Parathyroid adenoma (tissue), 2 donors: Measurements from ENCODE around the gene RAMP1.

Experiments used
- H2AFZ ChIP-seq: fragments of 300-600 bp; sonication (generic); one replicate; pipeline ENCODE4 v1.7.0; 2017; ENCODE audit warnings: antibody characterized with exemption, mild to moderate bottlenecking
- H3K27ac ChIP-seq: fragments of 300-600 bp; sonication (generic); one replicate; pipeline ENCODE4 v1.7.0; 2017
- H3K27me3 ChIP-seq: fragments of 300-600 bp; sonication (generic); one replicate; pipeline ENCODE4 v1.7.0; 2017; ENCODE audit warnings: low read length; ENCODE audit not compliant: control insufficient read depth, insufficient read depth
- H3K36me3 ChIP-seq: fragments of 300-600 bp; sonication (generic); one replicate; pipeline ENCODE4 v1.7.0; 2017; ENCODE audit warnings: low read length; ENCODE audit not compliant: control insufficient read depth, insufficient read depth
- H3K4me1 ChIP-seq: fragments of 300-600 bp; sonication (generic); one replicate; pipeline ENCODE4 v1.7.0; 2017; ENCODE audit warnings: control low read depth
- H3K4me2 ChIP-seq: fragments of 300-600 bp; sonication (generic); one replicate; pipeline ENCODE4 v1.7.0; 2017; ENCODE audit warnings: low read length
- H3K4me3 ChIP-seq: fragments of 300-600 bp; sonication (generic); one replicate; pipeline ENCODE4 v1.7.0; 2017; ENCODE audit warnings: low read depth, low read length
- H3K79me2 ChIP-seq: fragments of 300-600 bp; sonication (generic); one replicate; pipeline ENCODE4 v1.7.0; 2017; ENCODE audit warnings: control low read depth
- H3K9ac ChIP-seq: fragments of 300-600 bp; sonication (generic); one replicate; pipeline ENCODE4 v1.7.0; 2017; ENCODE audit warnings: mild to moderate bottlenecking
- H3K9me3 ChIP-seq: fragments of 300-600 bp; sonication (generic); one replicate; pipeline ENCODE4 v1.7.0; 2017; ENCODE audit warnings: low read length; ENCODE audit not compliant: control insufficient read depth
- TF ChIP-seq, protein P1 (sequence below): fragments of 300-600 bp; sonication (generic); IDR thresholded peaks from one replicate; pipeline ENCODE4 v1.7.0; 2017; ENCODE audit warnings: antibody characterized with exemption, mild to moderate bottlenecking
- donor health status: primary hyperparathyroidism.

Gene RAMP1

DNA sequence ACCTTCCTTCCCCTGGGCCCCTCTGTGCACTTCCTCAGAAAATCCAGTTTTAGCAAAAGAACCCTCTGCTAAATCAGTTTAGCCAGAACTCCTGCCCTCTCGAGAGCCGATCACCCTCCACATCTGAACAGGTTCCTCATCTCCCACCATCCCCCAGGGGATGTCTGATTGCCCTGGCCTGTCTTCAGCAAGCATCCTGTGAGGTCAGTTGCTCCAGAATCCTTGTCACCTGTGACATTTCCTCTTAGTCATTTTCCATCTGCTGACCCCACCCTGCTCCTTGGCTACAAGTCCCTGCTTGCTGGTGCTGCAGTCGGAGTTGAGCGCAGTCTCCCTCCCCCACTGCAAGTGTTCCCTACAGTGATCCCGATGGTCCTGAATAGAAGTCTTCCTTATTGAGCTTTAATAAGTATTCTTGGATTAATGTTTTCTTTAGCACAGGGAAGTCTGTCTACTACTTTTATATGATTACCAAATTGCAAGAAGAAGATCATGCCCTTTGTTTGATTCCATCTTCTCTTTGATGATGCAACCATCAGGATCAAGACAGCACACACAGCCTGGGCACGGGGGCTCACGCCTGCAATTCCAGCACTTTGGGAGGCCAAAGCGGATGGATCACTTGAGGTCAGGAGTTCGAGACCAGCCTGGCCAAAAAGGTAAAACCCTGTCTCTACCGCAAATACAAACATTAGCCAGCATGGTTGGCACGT is 76.5 kb downstream of the RAMP1 start:
- no peaks in the 10 kb centered on the region for H3K36me3 ChIP-seq
- TF ChIP-seq, protein P1, sequence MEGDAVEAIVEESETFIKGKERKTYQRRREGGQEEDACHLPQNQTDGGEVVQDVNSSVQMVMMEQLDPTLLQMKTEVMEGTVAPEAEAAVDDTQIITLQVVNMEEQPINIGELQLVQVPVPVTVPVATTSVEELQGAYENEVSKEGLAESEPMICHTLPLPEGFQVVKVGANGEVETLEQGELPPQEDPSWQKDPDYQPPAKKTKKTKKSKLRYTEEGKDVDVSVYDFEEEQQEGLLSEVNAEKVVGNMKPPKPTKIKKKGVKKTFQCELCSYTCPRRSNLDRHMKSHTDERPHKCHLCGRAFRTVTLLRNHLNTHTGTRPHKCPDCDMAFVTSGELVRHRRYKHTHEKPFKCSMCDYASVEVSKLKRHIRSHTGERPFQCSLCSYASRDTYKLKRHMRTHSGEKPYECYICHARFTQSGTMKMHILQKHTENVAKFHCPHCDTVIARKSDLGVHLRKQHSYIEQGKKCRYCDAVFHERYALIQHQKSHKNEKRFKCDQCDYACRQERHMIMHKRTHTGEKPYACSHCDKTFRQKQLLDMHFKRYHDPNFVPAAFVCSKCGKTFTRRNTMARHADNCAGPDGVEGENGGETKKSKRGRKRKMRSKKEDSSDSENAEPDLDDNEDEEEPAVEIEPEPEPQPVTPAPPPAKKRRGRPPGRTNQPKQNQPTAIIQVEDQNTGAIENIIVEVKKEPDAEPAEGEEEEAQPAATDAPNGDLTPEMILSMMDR, result no peak

GRCh38 chr2:237939251-237939650 is 79.8 kb downstream of the RAMP1 start:
- Histone ChIP-seq H3K4me2 (no peak overlapping the region), H3K4me3 (no peak overlapping the region), H3K27ac (no peak overlapping the region), H3K9ac (no peak overlapping the region), H3K79me2 (no peaks in the 10 kb centered on the region), H3K4me1 (no peaks in the 10 kb centered on the region), H2AFZ (no peak overlapping the region), H3K9me3 (no peaks in the 10 kb centered on the region), H3K36me3 (no peaks in the 10 kb centered on the region), H3K27me3 (no peaks in the 10 kb centered on the region)
- TF ChIP-seq, protein P1, result no peak

More for the DNA sequence above, 76.5 kb downstream of the RAMP1 start:
- H2AFZ ChIP-seq, result no peak overlapping the region
- H3K79me2 ChIP-seq, result no peaks in the 10 kb centered on the region
- H3K27me3 ChIP-seq, result no peaks in the 10 kb centered on the region
- H3K4me3 ChIP-seq, result no peak overlapping the region
- H3K27ac ChIP-seq, result no peak overlapping the region
- no peaks in the 10 kb centered on the region for H3K4me1 ChIP-seq
- H3K4me2 ChIP-seq, result no peak overlapping the region
- no peak overlapping the region for H3K9ac ChIP-seq
- H3K9me3 ChIP-seq, result no peaks in the 10 kb centered on the region

DNA sequence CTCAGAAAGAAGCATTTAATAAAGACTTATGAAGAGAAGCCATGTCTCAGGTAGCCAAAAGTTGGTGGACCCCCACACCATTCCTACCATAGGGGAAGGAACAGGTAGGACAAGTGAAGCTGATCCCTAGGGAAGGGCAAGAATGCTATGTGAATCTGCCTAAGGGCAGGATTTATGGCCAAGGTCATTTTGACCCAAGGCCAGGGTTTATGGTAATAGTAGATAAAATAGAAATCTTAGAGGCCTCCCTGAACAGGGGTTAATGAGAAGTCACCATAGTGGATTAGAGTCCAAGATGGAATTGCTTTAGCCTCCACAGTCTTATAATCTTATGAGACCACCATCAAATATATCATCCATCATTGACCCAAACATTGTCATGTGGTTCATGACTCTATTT is 81.4 kb downstream of the RAMP1 start:
- Histone ChIP-seq H3K9me3 (no peaks in the 10 kb centered on the region), H3K4me3 (no peak overlapping the region), H3K27me3 (no peaks in the 10 kb centered on the region), H3K79me2 (no peaks in the 10 kb centered on the region), H2AFZ (no peak overlapping the region), H3K4me1 (no peaks in the 10 kb centered on the region), H3K9ac (no peak overlapping the region), H3K4me2 (no peak overlapping the region), H3K27ac (no peak overlapping the region), H3K36me3 (no peaks in the 10 kb centered on the region)
- TF ChIP-seq, protein P1, result no peak

DNA sequence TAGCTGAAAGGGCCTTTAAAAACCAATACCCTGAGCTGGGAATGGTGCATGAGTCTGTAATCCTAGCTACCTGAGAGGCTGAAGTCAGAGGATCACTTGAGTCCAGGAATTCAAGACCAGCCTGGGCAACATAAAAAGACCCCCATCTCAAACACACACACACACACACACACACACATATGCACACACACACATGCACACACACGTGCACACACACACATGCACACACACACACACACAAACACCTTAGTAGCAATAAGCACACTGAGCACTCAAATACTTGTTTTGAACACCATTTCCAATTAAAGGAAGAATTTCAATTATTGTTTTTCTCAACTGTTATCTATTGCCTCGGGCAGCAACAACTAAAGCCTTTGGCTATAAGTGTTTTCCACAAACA is 81.8 kb downstream of the RAMP1 start:
- no peak overlapping the region for H3K4me2 ChIP-seq
- H3K36me3 ChIP-seq, result no peaks in the 10 kb centered on the region
- no peaks in the 10 kb centered on the region for H3K4me1 ChIP-seq
- H2AFZ ChIP-seq, result no peak overlapping the region
- TF ChIP-seq, protein P1, result no peak
- no peaks in the 10 kb centered on the region for H3K9me3 ChIP-seq
- no peak overlapping the region for H3K9ac ChIP-seq
- no peak overlapping the region for H3K27ac ChIP-seq
- H3K27me3 ChIP-seq, result no peaks in the 10 kb centered on the region
- H3K4me3 ChIP-seq, result no peak overlapping the region
- H3K79me2 ChIP-seq, result no peaks in the 10 kb centered on the region

- H2AFZ ChIP-seq, result no peak overlapping the region
- H3K27me3 ChIP-seq, result no peaks in the 10 kb centered on the region
- no peaks in the 10 kb centered on the region for H3K36me3 ChIP-seq
- H3K27ac ChIP-seq, result no peak overlapping the region
- no peaks in the 10 kb centered on the region for H3K4me1 ChIP-seq
- H3K4me3 ChIP-seq, result no peak overlapping the region
- no peak overlapping the region for H3K4me2 ChIP-seq
- no peaks in the 10 kb centered on the region for H3K9me3 ChIP-seq
- H3K9ac ChIP-seq, result no peak overlapping the region
- H3K79me2 ChIP-seq, result no peaks in the 10 kb centered on the region
- TF ChIP-seq, protein P1, result no peak
These were observed 83.1 kb downstream of the RAMP1 start for GRCh38 chr2:237942513-237942899.
